NCI-H460 (cell line): ENCODE results near the gene SYTL3. TPM values are rescaled to one million over a fixed set of nuclear protein-coding genes. Genes with fewer than 3 reads are reported as not detected.
A peak's percentile ranks its signal among the peaks of the same experiment; 100 is the strongest.
"Not testable (repeated sequence)": the region's sequence is repeated elsewhere in the genome, so short reads cannot be mapped to it uniquely, and the experiment has no call there.

ENCODE experiments used
- DNase-seq: peaks from one replicate; pipeline ENCODE4 v3.0.0-alpha.2; 2016; ENCODE audit warnings: low read depth; ENCODE audit errors: extremely low read depth
- polyA plus RNA-seq: library from polyadenylated mRNA; depleted of rRNA; stranded (reverse); fragments of >200 nt; gene quantifications from 2 replicates; pipeline ENCODE4 v1.2.3, GENCODE V29; 2014; cell fraction: nucleus; rRNA removed
- total RNA-seq: library from RNA; depleted of rRNA; stranded (reverse); fragments of >200 nt; shearing (Covaris generic); gene quantifications from 2 replicates; pipeline ENCODE4 v1.2.3, GENCODE V29; 2014; rRNA removed

Gene SYTL3
- total RNA-seq, result 0.46 and 0.52 TPM in 2 replicates
- 0.47 TPM in 1 of 2 replicates, not detected in the other for polyA plus RNA-seq

GRCh38 chr6:158649289-158650143 is at the start of gene SYTL3:
Gene SYTL3 (plus strand): TSS chr6:158650054. CDS start chr6:158663269, 13,215 bp downstream.
- DNase-seq, result no peak

- DNase-seq, result no peak
These were observed 46.4 kb upstream of the SYTL3 start for GRCh38 chr6:158603261-158604047.

GRCh38 chr6:158604048-158604406 is 45.8 kb upstream of the SYTL3 start:
- DNase-seq, result no peak

- DNase-seq, result peak; percentile 65
These were observed 44.5 kb upstream of the SYTL3 start for GRCh38 chr6:158605266-158605878.

- not testable (repeated sequence) for DNase-seq
These were observed 43.8 kb upstream of the SYTL3 start for GRCh38 chr6:158606011-158606410.

GRCh38 chr6:158606935-158607334 is 42.9 kb upstream of the SYTL3 start:
- DNase-seq, result no peak

- no peak for DNase-seq
These were observed 42.3 kb upstream of the SYTL3 start for GRCh38 chr6:158607411-158608170.

GRCh38 chr6:158608221-158608620 is 41.6 kb upstream of the SYTL3 start:
- no peak for DNase-seq

- no peak for DNase-seq
These were observed 40.2 kb upstream of the SYTL3 start for GRCh38 chr6:158609455-158610155.

GRCh38 chr6:158610319-158610968 is 39.4 kb upstream of the SYTL3 start:
- DNase-seq, result no peak

GRCh38 chr6:158611039-158611438 is 38.8 kb upstream of the SYTL3 start:
- DNase-seq, result no peak

- no peak for DNase-seq
These were observed 38.1 kb upstream of the SYTL3 start for GRCh38 chr6:158611541-158612370.

GRCh38 chr6:158614606-158615005 is 35.2 kb upstream of the SYTL3 start:
- not testable (repeated sequence) for DNase-seq

- not testable (repeated sequence) for DNase-seq
These were observed 31.6 kb upstream of the SYTL3 start for GRCh38 chr6:158618289-158618688.

- no peak for DNase-seq
These were observed 29.7 kb upstream of the SYTL3 start for GRCh38 chr6:158619922-158620801.

- DNase-seq, result no peak
These were observed 28.7 kb upstream of the SYTL3 start for GRCh38 chr6:158620963-158621693.
